DOHH2 (cell line): ENCODE data around the gene CRTAP.

Experiments used
- EZH2phosphoT487 ChIP-seq: fragments of 200-600 bp; sonication (generic); IDR thresholded peaks from 2 replicates; pipeline ENCODE4 v1.6.1; 2017; ENCODE audit warnings: borderline replicate concordance, mild to moderate bottlenecking, antibody characterized with exemption, low read length, moderate library complexity, mixed read lengths
- TF ChIP-seq, protein P1 (sequence below): fragments of 200-600 bp; sonication (generic); IDR thresholded peaks from one replicate; pipeline ENCODE4 v1.5.1; 2014; ENCODE audit warnings: antibody characterized with exemption, mild to moderate bottlenecking, low read depth, low read length; ENCODE audit not compliant: poor library complexity, severe bottlenecking

DNA sequence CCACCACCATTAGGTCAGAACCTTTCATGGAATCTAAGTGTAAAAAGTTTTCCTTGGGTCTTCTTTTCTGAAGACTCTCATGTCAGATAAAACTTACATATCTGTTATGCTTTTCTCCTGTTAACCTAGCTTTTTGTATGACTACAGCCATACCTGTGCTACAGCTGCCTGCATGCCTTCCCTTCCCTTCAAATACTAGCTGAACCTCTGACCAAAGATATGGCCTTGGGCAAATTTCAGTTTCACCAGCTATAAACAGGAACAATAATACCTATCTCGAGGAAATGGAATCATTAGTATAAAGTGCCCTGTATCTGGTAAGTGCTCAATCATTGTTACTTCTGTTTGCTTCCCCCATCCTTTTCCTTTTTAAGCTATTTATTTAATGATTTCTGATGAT is 41.9 kb upstream of the CRTAP start:
- TF ChIP-seq, protein P1, sequence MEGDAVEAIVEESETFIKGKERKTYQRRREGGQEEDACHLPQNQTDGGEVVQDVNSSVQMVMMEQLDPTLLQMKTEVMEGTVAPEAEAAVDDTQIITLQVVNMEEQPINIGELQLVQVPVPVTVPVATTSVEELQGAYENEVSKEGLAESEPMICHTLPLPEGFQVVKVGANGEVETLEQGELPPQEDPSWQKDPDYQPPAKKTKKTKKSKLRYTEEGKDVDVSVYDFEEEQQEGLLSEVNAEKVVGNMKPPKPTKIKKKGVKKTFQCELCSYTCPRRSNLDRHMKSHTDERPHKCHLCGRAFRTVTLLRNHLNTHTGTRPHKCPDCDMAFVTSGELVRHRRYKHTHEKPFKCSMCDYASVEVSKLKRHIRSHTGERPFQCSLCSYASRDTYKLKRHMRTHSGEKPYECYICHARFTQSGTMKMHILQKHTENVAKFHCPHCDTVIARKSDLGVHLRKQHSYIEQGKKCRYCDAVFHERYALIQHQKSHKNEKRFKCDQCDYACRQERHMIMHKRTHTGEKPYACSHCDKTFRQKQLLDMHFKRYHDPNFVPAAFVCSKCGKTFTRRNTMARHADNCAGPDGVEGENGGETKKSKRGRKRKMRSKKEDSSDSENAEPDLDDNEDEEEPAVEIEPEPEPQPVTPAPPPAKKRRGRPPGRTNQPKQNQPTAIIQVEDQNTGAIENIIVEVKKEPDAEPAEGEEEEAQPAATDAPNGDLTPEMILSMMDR, result no peak
- TF ChIP-seq EZH2phosphoT487, result no peak
